HuH-7 (cell line): Measurements from ENCODE around the gene CLDN9.
A peak's percentile ranks its signal among the peaks of the same experiment; 100 is the strongest.
"Not testable (repeated sequence)": the region's sequence is repeated elsewhere in the genome, so short reads cannot be mapped to it uniquely, and the experiment has no call there.

Source experiments
- DNase-seq: peaks from one replicate; pipeline ENCODE4 v3.0.0; 2011; ENCODE audit warnings: low spot score

CLDN9 gene

GRCh38 chr16:3032624-3033023 lies 19.9 kb downstream of the CLDN9 start:
- DNase-seq, result no peak

GRCh38 chr16:3035289-3035971 lies 22.7 kb downstream of the CLDN9 start:
- no peak for DNase-seq

DNA sequence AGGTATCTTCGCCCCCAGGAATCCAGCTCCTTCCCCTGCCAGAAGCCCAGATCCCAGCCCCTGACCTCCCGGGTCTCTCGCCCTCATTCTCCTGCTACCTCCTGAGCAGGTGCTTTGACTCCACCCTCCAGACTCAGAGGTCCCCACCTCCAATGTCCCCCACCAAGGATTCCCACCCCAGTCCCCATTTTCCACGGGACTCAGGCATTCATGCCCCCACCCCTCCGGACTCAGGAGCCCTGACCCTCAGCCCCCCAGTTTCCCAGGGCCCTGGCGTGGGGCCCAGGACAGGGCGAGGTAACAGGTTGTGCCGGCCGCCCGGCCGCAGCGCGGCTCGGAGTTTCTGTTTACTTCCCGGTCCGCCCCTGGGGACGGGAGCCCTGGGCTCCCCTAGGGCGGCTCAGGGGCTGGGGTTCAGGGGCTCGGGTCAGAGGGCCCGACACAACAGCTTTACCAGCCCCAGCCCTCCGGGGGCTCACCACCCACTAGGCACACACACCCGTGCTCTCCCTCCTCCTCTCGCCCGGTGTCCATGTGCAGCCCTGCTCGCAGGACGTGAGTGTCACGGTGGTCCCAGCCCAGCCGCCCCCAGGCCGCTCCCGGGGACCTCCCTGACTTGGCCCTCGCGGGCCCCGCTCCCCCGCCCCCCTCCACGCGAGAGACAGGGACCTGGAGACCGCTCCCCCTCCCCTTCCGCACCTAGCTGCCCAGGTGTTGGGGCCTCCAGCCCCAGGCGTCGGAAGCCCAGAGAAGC lies 23.4 kb downstream of the CLDN9 start:
- no peak for DNase-seq

DNA sequence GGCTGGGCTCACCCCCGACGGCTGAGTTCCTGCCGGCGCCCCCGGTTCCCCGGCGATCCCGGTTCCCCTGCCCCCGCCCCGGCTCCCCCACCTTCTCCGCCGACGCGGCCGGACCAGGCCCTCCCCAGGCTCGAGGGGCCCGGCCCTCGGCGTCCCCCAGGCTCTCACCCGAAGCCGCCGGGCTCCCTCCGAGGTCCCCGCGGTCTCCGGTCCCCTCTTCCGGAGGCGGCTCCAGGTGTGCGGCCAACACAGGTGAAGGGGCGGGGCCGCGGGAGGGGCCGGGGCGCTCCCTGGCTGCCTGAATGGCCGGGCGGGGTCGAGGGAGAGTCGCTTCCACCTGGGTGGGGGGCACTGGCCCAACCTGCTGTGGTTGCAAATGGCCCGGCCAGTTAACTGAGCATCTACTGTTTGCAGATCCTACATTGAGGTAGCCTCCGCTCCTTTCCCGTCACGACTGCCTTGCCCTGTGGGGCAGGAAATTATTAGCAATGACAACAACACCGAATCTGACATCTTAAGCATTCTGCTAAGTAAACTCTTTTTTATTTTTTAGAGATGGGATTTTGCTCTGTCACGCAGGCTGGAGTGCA lies 24.1 kb downstream of the CLDN9 start, which contains the start of gene BICDL2:
BICDL2 (minus strand) TSS at position 219 of the 590 bp plus-strand sequence. CDS start 1,448 bp downstream, outside the sequence.
- DNase-seq, result no peak

DNA sequence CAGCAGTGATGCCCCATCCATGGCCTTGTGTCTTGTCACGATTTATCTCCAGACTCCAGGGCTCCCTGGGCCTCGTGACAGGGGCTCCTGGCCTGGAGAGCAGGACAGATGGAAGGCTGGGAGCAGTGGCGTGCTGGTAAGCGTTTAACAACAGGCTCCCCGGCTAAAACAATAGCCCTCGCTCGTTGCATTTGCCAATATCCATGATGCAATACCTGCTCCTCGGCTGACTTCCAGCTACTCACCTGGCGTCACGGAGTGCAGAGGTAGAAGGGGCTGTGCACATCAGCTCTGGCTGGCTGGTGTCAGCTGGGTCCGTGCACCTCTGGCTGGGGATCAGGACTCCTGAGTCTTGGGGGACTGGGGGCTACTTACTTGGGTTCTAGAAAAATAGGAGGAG lies 25.5 kb downstream of the CLDN9 start:
- DNase-seq, result peak; percentile 57

DNA sequence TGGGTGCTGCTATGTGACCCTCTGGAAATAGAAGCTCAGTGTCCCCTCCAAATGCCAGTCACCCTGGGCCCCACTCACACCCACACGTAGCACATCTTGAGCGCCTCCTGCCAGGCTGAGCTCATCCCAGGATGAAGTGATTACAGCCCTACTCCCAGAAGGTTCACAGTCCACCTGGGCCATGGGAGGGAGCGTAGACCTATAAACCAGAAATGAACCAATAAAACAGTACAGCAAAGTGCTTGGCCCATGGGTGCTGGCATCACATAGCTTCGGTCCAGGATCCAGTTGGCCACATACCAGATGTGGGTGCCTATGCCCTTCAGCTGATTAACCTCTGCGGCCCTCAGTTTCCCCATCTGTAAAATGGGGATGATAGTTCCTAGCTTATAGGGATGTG lies 26.2 kb downstream of the CLDN9 start:
- no peak for DNase-seq

- no peak for DNase-seq
Measured at GRCh38 chr16:3042376-3042775, 29.7 kb downstream of the CLDN9 start.

DNA sequence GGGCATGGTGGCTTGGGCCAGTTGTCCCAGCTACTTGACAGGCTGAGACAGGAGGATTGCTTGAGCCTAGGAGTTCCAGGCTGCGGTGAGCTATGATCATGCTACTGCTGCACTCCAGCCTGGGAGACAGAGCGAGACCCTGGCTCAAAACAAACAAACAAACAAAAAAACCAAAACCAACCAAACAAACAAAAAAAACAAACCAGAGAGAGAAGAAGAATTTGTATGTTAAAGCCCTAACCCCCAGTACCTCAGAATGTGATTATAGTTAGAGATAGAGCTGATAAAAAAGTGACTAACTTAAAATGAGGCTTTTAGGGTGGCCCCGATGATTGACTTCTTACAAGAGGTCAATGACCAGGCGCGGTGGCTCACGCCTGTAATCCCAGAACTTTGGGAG lies 32.0 kb downstream of the CLDN9 start:
- no peak for DNase-seq

GRCh38 chr16:3045758-3046640 lies 33.3 kb downstream of the CLDN9 start, which contains the start of gene MMP25:
TSS of gene MMP25 (plus strand) at chr16:3046561. CDS start at chr16:3046918, 357 bp downstream.
- peak; percentile 67 for DNase-seq

GRCh38 chr16:3046641-3047386 lies 34.1 kb downstream of the CLDN9 start:
- DNase-seq, result no peak

DNA sequence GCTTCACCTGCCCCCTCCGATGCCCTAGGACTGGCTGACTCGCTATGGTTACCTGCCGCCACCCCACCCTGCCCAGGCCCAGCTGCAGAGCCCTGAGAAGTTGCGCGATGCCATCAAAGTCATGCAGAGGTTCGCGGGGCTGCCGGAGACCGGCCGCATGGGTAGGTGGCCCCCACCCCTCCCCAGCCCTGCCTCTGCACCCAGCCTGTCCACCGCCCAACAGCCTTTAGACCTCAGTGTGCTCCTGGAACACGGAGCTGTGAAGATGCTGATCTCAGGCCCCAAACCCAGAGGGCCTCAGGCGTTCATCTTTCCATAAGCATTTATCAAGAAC lies 34.6 kb downstream of the CLDN9 start:
- no peak for DNase-seq

- DNase-seq, result no peak
Measured at GRCh38 chr16:3049921-3050481, 37.3 kb downstream of the CLDN9 start.

DNA sequence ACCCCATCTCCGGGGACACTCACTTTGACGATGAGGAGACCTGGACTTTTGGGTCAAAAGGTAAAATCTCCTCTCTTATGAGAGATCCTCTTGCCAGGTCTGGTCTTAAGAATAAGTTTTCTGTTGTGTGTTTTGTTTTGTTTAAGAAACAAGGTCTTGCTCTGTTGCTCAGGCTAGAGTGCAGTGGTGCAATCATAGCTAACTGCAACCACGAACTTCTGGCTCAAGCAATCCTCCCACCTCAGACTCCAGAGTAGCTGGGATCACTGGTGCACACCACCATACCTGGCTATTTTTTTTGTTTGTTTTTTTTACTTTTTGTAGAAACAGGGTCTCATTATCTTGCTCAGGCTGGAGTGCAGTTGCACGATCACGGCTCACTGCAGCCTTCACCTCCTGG lies 37.8 kb downstream of the CLDN9 start:
- DNase-seq, result no peak

- no peak for DNase-seq
Measured at GRCh38 chr16:3051009-3051408, 38.3 kb downstream of the CLDN9 start.

DNA sequence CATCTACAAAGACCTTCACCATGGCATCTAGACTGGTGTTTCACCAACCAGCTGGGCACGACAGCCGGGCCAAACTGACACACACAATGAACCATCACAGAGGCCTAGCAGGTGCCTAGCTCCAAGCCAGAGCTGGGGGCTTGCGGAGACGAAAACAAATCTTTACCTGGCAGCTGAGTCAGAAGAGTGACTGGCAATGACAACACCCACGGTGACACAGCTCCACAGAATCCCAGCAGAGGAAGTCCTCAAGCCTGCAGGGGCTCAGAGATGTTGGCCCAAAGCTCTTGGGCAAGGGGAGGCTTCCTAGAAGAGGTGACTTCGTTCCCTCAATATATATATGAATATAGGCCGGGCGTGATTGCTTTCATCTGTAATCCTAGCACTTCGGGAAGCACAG lies 38.8 kb downstream of the CLDN9 start:
- DNase-seq, result no peak

- DNase-seq, result not testable (repeated sequence)
Measured at GRCh38 chr16:3052571-3053329, 40.0 kb downstream of the CLDN9 start.

- DNase-seq, result not testable (repeated sequence)
Measured at GRCh38 chr16:3053330-3053710, 40.6 kb downstream of the CLDN9 start.

GRCh38 chr16:3054965-3055733 lies 42.4 kb downstream of the CLDN9 start:
- no peak for DNase-seq

DNA sequence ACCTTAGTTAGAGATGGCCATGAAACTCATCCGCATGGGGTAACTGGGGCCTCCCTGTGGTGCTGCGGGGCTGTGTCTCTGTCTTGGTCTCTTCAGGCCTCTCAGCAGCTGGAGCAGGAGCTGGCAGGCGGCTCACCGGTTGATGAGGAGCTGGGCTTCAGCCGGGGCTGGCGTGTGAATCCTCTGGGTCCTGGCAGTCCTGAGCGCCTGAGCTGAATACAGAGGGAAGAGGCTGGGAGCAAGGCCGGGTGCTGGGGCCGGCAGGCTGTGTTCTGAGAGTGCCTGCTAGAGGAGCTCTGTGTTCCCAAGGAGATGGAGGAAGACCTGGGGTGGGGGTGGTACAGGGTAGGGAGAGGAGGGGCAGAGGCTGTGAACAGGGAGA lies 43.0 kb downstream of the CLDN9 start:
- not testable (repeated sequence) for DNase-seq
